ENCODE data around the gene PREX1.

PREX1 gene

DNA sequence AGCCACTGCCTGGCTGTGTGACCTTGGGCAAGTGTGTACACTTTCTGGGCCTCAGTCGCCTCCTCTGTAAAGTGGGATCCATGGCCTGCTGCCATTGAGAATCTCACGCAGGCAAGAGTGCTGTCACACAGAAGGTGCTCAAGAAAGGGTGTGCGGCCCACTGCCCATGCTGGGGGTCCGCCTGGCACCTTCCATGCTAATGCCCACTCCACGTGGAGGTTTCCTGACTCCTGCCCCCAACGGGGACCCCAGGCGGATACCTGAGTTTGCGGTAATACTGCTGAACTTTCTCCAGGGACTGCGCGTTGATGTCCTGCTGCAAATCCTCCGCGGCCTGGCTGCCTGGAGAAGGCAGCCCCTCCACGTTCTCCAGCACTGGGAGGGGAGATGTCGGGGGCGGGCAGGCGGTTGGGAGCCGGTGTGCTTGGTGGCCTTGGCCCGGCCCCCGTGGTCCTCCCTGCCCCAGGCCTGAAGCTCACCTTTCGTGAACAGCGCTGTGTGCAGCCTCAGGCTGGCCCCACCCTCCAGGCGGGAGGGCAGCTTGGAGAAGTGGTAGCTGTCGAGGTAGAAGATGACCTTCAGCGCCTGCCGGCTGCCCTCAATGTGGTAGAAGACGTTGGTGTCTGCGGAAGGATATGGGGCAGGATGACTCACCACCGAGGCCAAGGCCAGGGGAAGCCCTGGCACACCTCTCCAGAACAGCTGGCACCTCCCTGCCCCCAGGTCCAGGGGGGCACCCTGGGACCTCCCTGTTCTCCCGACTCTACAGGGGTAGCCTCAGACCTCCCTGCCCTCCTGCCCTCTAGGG is 195.6 kb downstream of the PREX1 start:
- DNase-seq (ENCODE audit: low spot score): no peak

- no peak for DNase-seq (ENCODE audit: low spot score)
Measured at GRCh38 chr20:48631114-48632016, 196.4 kb downstream of the PREX1 start.

GRCh38 chr20:48630342-48631075 is 197.3 kb downstream of the PREX1 start:
- DNase-seq (ENCODE audit: low spot score): no peak

DNA sequence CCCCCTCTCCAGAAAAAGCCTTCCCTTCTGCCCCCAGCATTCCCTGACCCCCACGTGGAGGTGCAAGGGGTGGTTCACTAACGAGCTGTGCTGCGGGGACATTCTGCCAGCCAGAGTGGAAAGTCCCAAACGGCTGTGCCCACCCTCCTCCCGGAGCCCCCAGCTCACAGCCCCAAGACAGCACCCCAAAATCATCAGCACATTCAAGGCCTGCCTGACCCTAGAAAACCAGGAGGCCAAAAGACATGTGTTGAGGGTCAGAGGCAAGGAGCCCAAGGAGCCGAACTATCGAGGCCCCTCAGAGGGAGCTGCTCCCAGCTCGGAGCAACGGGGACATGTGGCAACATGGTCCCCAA is 197.9 kb downstream of the PREX1 start:
- DNase-seq (ENCODE audit: low spot score): no peak

DNA sequence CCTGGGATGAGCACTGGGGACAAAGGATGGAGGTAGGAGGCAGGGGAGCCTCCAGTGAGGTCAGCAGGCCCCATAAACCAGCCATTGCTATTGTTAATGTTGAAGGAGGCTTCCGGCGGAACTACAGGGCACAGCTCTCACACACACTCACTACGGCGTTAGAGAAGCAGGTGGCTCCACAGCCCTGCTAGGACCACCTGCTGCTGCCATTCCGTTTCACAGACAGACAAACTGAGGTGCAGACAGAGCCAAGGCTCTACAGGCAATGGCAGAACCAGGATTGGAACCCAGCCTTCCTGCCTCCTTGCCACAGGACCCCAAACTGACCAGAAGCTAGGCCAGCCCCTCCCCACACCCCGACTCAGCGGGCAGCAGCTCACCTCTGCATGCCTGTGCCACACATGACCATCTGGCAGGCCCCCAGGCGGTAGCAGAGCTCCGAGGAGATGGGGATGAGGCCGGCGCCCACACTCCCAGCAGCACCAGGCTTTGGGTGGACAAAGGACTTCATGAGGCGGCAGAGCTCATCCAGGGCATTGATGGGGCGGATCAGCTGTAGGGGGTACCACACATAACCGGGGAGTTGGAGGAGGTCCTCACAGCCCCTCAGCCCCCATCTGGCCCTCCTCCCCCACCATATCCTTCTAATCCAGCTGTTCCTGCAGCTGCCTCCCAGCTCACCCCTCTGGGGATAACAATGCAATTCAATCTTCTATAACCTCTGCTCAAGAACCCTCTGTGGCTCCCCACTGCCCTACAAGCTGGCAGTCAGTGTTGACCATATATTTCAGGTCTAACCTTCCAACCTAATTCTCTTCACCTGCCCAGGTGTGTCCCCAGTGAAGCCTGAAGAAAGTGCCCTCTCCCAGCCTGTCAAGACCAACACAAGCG is 198.5 kb downstream of the PREX1 start:
- DNase-seq (ENCODE audit: low spot score): no peak

DNA sequence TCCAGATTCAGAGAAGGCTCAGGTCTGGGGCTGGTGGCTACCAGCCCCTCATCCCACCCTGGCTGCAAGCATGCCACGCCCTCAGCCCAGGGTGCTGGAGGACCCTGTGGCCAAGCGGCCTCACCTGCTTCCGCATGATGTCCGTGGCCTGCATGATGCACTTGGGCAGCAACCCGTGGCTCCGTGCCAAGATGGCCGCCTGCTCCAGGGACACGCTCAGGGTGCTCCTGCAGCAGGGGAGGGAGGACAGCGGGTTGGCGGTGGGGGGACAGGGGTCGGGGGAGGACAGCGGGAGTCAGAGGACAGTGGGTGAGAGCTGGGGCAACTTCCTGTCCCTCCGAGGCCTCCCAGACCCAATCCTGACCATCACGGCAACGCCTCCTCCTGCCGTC is 200.1 kb downstream of the PREX1 start:
- no peak for DNase-seq (ENCODE audit: low spot score)

GRCh38 chr20:48626938-48627736 is 200.7 kb downstream of the PREX1 start:
- DNase-seq (ENCODE audit: low spot score): no peak

DNA sequence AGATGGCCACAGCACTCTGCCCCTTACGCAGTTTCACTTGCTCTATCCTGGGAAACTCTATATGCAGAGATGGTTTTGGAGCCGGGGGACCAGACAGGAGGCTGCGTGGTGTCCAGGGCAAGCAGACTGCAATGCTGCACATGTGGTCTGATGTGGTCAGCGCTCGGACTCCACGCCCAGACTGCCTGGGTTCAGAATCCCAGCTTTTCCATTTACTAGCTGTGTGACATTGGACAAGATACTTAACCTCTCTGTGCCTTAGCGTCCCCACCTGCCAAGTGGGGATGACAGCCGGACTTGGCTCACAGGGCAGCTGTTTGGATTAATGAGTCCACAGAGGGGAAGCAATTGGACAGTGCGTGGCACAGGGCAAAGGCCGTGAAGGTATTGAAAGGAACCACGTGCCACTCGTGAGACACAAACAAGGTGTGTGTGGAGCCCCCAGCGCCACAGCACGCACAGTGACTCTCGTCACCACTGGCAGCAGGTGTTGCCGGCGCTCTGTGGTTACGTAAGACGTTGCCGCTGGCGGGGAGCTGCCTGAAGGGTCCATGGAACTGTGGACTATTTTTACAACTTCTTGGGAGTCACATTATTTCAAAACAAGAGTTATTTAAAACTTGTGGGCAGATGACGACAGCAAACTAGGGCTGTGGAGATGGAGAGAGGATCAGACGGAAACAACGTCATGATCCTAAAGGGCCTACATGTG is 201.4 kb downstream of the PREX1 start:
- DNase-seq (ENCODE audit: low spot score): no peak

DNA sequence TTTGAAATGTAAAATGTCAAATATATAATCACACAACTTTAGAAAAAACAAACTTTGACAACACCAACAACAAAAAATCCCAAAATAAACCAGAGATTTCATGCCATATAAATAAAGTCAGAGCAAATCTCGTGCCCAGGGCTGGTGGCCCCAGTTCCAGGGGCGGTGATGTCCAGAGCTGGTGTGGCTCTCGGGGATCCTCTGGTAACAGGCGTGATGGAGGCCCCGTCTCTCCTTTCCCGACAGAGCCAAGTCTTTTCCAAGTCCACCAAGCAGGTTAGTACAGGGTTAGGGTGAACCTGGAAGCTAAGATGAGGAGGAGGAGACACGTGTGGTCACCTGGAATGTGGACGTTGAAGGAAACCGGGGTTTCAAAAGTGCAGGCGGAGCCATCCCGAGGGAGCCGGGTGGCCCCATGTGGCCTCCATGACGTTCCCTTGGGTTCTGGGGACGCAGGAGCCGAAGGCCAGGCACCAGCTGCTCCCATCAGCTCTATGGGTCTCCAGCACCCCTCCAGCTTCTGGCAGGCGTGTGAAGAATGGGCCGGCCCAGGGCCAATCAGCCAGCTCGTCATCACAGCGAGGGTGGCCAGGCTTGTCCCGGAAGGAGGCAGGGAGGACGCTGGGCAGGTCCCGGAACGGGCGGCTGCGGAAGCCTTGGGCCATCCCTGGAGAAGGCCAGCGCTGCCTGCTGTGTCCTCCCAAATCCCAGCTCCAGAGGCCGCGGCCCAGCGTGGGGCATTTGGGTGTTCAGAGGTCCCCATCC is 202.5 kb downstream of the PREX1 start:
- DNase-seq (ENCODE audit: low spot score): no peak

DNA sequence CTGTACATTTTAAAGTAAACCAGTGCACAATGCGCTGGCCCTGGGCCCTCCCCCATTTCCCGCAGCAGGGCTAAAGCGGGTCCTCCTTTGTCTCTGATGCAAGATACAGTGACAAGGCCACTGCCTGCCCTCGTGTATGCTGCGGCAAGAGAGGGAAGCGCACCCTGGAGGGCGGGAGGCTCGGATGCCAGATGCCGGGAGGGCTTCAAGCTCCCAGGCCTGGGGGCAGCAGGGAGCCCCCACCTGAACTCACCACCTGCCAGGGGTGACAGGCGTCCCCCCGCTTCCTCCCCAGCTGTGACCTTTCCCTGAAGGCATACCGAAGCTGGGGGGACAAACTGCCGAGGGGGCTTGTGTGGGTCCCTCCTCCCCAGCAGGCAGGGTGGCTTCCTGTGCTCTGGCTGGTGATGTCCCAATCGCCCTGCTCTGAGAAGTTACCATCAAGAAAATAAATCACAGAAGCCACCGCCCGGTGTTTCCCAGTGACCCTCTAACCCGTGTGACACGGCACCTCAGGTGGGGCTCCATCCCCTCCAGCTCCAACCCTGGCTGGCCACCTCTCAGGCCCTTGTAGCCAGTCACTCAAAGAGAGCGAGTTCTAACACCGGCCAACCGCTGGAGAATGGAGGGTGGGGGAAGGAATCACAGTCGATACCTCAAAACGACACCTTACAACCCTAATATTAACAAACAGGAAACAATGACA is 203.3 kb downstream of the PREX1 start:
- DNase-seq (ENCODE audit: low spot score): no peak

DNA sequence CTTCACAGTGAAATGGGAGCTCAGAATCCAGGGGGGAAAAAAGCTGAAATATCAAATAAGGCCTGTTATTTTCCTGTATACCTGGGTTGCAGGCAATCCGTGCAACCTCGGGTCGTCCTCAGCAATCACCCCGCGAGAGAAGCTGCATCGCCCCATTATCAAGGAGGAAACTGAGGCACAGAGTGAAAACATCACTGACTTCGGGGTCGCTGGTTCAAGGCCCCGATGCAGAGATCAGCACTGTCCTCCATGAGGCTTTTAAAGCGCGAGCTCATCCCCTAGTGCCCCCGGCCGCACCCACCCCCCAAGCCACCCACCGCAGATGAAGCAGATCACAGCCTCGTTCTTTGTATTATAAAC is 203.9 kb downstream of the PREX1 start:
- DNase-seq (ENCODE audit: low spot score): no peak

- DNase-seq (ENCODE audit: low spot score): no peak
Measured at GRCh38 chr20:48623176-48623905, 204.5 kb downstream of the PREX1 start.

DNA sequence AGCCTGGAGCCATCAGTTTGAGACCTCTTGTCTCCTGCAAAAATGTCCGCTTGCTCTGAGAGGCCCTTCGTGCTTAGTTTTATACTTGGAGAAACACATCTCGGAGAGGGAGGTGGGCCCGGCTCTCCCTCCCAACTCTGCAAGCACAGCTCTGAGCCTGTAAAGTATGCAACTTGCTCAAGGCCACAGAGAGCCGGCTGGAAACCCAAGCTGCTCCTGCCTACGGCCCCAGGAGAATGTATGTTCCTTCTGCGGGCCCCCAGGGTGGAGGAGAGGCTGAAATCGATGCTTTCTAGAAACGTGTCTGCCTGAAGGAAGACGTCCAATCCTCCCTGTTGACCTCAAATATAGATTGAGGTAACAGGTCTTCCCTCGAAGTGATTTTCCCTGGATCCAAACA is 205.4 kb downstream of the PREX1 start:
- no peak for DNase-seq (ENCODE audit: low spot score)

DNA sequence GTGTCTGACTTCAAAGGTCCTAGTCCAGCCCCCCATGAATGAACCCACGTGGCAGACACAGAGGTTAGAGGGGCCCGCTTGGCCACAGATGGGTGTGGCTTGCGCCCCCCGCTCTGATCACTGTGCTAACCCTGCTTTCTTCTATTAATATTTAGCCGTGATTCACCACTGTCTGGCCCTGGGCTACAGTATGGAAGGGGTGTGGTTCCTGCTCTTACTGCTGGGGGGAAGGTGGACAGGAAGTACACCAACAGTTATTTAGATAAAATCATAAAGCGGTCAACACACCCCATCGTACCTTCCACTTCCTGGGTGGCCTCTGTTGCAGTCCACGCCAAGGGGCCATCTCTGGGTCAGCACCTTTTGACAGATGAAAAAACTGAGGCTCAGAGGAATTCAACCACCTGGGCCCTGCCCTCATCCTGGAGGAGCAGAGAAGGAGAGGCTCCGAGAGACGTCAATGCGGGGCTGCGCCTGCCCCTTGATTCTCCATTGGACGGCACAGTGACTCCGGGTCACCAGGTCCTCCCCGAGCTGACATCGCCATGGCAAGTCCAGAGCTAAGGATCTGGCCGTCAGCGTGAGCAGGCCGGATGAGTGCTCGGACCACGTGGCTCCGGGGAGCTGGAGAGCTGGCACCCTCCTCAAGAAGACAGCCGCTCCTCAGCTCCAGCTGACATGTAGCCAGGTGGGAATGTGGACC is 206.3 kb downstream of the PREX1 start:
- no peak for DNase-seq (ENCODE audit: low spot score)

- peak; percentile 69 for DNase-seq (ENCODE audit: low spot score)
Measured at GRCh38 chr20:48620507-48621375, 207.1 kb downstream of the PREX1 start.

DNA sequence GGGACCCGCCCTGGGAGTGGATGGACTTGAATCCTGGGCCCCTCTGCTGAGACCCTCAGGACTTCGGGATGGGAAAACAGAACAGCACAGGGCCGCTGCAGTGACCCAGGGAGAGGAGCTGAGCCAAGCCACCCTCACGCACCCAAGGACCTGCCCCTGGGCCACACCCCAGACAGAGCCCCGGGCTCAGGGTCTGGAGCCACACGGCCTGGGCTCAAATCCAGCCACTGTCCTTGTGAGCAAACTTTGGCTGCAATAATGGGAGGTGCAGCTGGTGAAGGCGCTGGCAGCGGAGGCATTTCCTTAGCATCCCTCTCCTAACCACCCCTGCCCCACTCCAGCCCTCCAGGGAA is 207.7 kb downstream of the PREX1 start:
- DNase-seq (ENCODE audit: low spot score): no peak

Measured in hematopoietic multipotent progenitor cell treated with erythropoietin and hydrocortisone succinate and interleukin-3 and kit ligand, for 17 days (in vitro differentiated cells).